Measurements from ENCODE around the gene TMEM128.

GRCh38 chr4:4296283-4296846, 48.3 kb upstream of the TMEM128 start:
- TF ChIP-seq CTCF (IDR thresholded peaks at IDR 0.05; ENCODE audit: poor library complexity) (no peak), EZH2phosphoT487 (IDR thresholded peaks at IDR 0.05; ENCODE audit: low read depth, severe bottlenecking, unreplicated experiment) (no peak), EZH2 (IDR thresholded peaks at IDR 0.05; ENCODE audit: borderline replicate concordance) (no peak)
